Small intestine (tissue), 7 donors: ENCODE measurements around the gene NIBAN1. TPM values are rescaled to one million over a fixed set of nuclear protein-coding genes. Genes with fewer than 3 reads are reported as not detected.
"Not testable (repeated sequence)": the region's sequence is repeated elsewhere in the genome, so short reads cannot be mapped to it uniquely, and the experiment has no call there.

Source experiments
- DNase-seq, 2 donors: peaks; one replicate each; pipeline versions ENCODE4 v3.0.0 to v3.0.0-alpha.2; 2013
- FAIRE-seq: peaks from 2 replicates; lab custom pipeline; 2012; peaks lifted over from hg19 to GRCh38; lab: Jason Lieb, UNC
- H3K27ac ChIP-seq, 3 donors: one replicate each; pipeline ENCODE4 v1.5.1; 2013; ENCODE audit warnings: low read length in 2 of 3, mild to moderate bottlenecking in 2 of 3, control low read depth in 1 of 3, inconsistent platforms in 1 of 3, low read depth in 1 of 3, moderate library complexity in 1 of 3
- H3K27me3 ChIP-seq, 3 donors: one replicate each; pipeline ENCODE4 v1.6.1; 2013; ENCODE audit warnings: low read length in 3 of 3, inconsistent platforms in 1 of 3; ENCODE audit not compliant: control insufficient read depth in 3 of 3, insufficient read depth in 3 of 3
- H3K36me3 ChIP-seq, 3 donors: one replicate each; pipeline ENCODE4 v1.6.1; 2013; ENCODE audit warnings: low read length in 3 of 3, inconsistent platforms in 1 of 3, low read depth in 1 of 3, mild to moderate bottlenecking in 1 of 3, moderate library complexity in 1 of 3; ENCODE audit not compliant: control insufficient read depth in 3 of 3, insufficient read depth in 2 of 3
- H3K4me1 ChIP-seq, 3 donors: one replicate each; pipeline ENCODE4 v1.6.1; 2013; ENCODE audit warnings: low read length in 2 of 3, inconsistent platforms in 1 of 3, low read depth in 1 of 3, mild to moderate bottlenecking in 1 of 3, moderate library complexity in 1 of 3; ENCODE audit not compliant: control insufficient read depth in 3 of 3, insufficient read depth in 2 of 3
- H3K4me3 ChIP-seq, 3 donors: one replicate each; pipeline ENCODE4 v1.5.1; 2013; ENCODE audit warnings: low read length in 3 of 3, control low read depth in 1 of 3, inconsistent platforms in 1 of 3, low read depth in 1 of 3, mild to moderate bottlenecking in 1 of 3, moderate library complexity in 1 of 3
- H3K9me3 ChIP-seq, 2 donors: one replicate each; pipeline ENCODE4 v1.6.1; 2013; ENCODE audit warnings: low read depth in 1 of 2, low read length in 1 of 2; ENCODE audit not compliant: control insufficient read depth in 2 of 2, insufficient read depth in 1 of 2
- WGBS, 3 donors: extraction: QIAGEN DNeasy Blood & Tissue Kit; methylation state at CpG; one replicate each; pipeline ENCODE4 v1.1.7; 2013; 5-methylcytosine and 5-hydroxymethylcytosine counted together
- polyA plus RNA-seq, 4 donors: library from polyadenylated mRNA; stranded (reverse) in 3 of 4; unstranded in 1 of 4; fragments of 200-250 nt in 3 of 4; fragments of 120-200 nt in 1 of 4; gene quantifications; one replicate each; pipeline versions ENCODE4 v1.2.1 to v1.2.3, GENCODE V29; 2013
- donor health status: healthy with polysubstance abuse.
- donor health status: control.
- donor health status: control.
- donor health status: Bipolar disorder and iron deficiency.
- donor health status: healthy.

Gene NIBAN1
- polyA plus RNA-seq, 4 donors = 1.1 to 8.4 (median 2.5) TPM

DNA sequence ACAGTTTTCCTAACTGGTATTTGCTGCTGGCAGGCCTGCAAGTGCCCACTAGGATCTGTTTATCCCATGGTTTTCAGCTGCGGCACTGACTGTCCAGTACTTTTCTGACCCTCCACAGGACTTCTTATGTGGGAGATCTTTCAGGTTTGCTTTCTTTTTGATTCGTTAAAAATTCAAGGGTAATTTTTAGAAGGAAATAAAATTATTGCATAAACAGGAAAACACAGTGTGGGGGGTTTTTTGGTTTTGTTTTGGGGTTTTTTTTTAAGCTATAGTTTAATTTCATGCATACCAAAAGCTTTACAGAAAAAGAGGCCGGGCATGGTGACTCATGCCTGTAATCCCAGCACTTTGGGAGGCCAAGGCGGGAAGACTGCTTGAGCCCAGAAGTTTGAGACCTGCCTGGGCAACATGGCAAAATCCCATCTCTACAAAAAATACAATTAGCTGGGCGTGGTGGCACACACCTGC lies 3.6 kb downstream of the NIBAN1 start:
- FAIRE-seq = no peak
- no peaks in the 10 kb centered on the region for H3K36me3 ChIP-seq
- peaks cover 0 to 5% (median 3%) of the 10 kb centered on the region in 3 donors for H3K4me1 ChIP-seq
- H3K4me3 ChIP-seq = no peak overlapping the region
- no peak for DNase-seq
- H3K27ac ChIP-seq = no peak overlapping the region
- WGBS, 3 donors = 61 to 68% (median 65%) methylated on average over 5 of the region's 5 CpGs
- H3K27me3 ChIP-seq = peaks cover 0 to 25% (median 0%) of the 10 kb centered on the region in 3 donors
- H3K9me3 ChIP-seq = no peaks in the 10 kb centered on the region

DNA sequence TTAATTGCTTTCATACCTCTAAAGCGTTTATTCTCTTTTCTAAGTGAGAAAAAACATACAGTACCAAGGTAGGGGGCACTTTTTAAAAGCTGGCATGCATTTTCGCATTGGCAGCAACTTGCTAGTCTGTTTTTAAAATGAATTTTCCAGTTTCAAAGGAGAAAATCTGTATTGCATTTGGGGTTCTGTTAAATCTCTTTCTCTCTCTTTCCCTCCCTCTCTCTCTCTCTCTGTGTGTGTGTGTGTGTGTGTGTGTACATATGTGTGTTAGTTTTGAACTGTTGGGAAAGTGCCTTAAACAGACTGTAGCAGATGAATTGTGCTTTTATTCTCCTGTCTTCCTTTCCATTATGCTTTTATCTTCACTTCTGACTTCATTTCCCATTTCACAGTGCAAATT lies 7.3 kb downstream of the NIBAN1 start:
- DNase-seq = no peak
- 92 to 97% (median 94%) methylated on average over 2 of the region's 2 CpGs for WGBS, 3 donors
- H3K9me3 ChIP-seq = no peaks in the 10 kb centered on the region
- no peak overlapping the region for H3K4me3 ChIP-seq
- H3K27me3 ChIP-seq = peaks cover 0 to 4% (median 0%) of the 10 kb centered on the region in 3 donors
- no peak overlapping the region for H3K27ac ChIP-seq
- FAIRE-seq = no peak
- no peaks in the 10 kb centered on the region for H3K4me1 ChIP-seq
- H3K36me3 ChIP-seq = no peaks in the 10 kb centered on the region

DNA sequence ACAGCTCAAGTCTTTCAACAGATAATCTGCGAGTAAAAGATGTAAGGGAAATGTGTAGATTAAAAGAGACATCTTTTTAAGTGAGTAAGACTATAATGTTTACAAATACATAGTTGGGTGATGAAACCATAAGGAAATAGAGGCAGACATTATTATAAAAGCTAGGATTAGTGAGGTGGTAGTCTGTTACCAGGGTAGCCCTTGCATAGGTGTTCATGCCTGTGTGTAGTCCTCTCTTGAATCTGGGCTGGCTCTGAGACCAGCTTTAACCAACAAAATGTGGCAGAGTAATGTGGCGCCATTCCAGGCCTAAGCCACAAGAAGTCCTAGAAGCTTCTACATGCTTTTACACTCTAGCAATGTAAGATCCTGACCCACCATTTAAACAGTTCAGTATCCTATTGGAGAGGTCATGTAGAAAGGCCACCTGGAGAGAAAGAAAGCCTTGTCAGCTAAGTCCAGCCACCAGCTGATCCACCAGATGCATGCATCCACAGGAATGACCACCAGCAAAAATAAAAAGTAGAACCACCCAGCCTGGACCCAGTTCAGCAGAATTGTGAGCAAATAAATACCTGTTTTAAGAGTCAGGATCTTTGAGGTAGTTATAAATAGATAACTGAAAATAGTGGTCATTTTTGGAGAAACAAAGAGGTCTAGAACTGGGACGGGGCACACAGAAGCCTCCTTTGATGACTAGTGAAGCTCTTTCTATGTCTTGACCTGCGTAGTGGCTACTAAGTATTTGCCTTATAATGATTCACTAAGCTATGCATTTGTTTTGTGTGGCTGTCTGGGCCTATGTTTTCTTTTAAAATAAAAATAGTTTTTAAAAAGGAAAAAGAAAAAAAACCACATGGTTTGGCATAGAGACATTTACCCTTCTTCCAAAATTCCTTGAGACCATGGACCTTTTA lies 8.1 kb downstream of the NIBAN1 start:
- H3K4me1 ChIP-seq = no peaks in the 10 kb centered on the region
- WGBS, 3 donors = 75 to 81% (median 75%) methylated on average over 4 of the region's 4 CpGs
- FAIRE-seq (no peak), DNase-seq (no peak)
- H3K4me3 ChIP-seq = no peak overlapping the region
- H3K36me3 ChIP-seq = no peaks in the 10 kb centered on the region
- H3K27ac ChIP-seq = no peak overlapping the region
- H3K9me3 ChIP-seq = no peaks in the 10 kb centered on the region
- H3K27me3 ChIP-seq = peaks cover 0 to 4% (median 0%) of the 10 kb centered on the region in 3 donors

DNA sequence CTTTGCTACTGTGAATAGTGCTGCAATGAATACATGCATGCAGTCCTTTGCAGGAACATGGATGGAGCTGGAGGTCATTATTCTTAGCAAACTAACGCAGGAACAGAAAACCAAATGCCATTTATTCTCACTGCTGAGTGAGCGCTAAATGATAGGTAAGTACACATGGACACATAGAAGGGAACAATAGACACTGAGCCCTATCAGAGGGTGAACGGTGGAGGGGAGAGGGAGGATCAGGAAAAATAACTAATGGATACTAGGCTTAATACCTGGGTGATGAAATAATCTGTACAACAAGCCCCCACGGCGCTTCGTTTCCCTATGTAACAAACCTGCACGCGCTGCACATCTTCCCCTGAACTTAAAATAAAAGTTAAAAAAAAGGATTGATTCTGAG lies 8.9 kb downstream of the NIBAN1 start:
- DNase-seq (no peak), FAIRE-seq (no peak)
- H3K36me3 ChIP-seq = no peaks in the 10 kb centered on the region
- no peaks in the 10 kb centered on the region for H3K4me1 ChIP-seq
- H3K27ac ChIP-seq = no peak overlapping the region
- no peaks in the 10 kb centered on the region for H3K9me3 ChIP-seq
- H3K27me3 ChIP-seq = peaks cover 0 to 4% (median 0%) of the 10 kb centered on the region in 3 donors
- no peak overlapping the region for H3K4me3 ChIP-seq
- 93 to 97% (median 94%) methylated on average over 8 of the region's 8 CpGs for WGBS, 3 donors

DNA sequence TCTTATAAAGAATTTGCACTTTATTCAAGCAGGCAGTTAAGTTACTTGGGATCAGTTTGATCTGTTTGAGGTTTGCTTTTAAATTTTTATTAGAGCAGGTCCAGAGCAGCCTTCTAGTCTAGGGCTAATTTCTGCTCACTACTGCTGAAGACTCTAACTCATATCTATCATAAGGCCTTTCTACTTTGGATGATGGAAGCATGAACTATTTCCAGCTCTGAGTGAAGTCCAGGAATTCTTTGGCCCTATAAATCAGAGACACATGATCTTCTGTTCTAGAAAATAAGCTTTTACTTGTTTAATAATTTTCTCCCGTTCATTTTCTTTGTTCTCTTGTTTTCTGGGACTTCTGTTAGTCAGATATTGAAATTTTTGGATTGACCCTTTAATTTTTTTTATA lies 14.7 kb downstream of the NIBAN1 start:
- H3K27me3 ChIP-seq = no peaks in the 10 kb centered on the region
- WGBS, 3 donors = 68 to 87% (median 83%) methylated on average over 1 of the region's 1 CpG
- H3K4me1 ChIP-seq = peaks cover 0 to 3% (median 0%) of the 10 kb centered on the region in 3 donors
- no peaks in the 10 kb centered on the region for H3K9me3 ChIP-seq
- FAIRE-seq = no peak
- peak in 1 of 2 donors; percentile 19 for DNase-seq
- no peak overlapping the region for H3K27ac ChIP-seq
- H3K36me3 ChIP-seq = no peaks in the 10 kb centered on the region
- no peak overlapping the region for H3K4me3 ChIP-seq

DNA sequence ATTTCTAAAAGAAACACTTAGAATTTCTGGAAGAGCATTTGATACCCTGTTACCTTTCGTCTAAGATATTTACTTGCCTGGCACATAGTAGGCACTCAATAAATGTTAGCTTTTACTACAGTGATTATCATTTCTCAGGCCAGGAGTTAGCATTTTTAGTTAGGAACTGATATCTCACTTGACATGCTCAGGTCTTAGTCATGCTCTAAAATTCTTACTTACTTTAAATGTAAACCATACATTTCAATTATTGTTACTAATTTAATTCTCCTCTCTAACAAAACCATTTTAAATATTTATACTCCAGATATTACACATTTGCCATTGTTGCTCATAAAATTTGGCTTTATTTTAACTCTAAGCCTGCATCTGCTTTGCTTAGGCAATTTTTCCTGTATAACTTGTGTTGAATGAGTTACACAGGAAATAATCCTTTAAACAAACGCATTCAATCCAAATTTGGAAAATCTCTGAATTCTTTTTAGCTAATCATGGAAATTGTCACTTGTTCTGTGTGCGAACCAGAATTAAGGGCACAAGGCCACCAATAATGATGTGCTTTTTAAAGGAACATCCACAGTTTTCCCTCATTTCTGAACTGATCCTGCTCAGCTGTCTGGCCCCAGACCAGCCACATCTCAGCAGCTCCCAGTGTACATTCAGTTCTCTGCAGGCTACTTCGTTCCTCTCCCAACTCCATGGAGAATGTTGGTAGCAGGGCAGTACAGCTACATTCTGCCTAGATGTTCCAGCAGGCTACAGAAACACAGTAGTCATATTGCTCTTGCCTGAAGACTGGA lies 15.6 kb downstream of the NIBAN1 start:
- H3K36me3 ChIP-seq = no peaks in the 10 kb centered on the region
- H3K4me1 ChIP-seq = peaks cover 0 to 5% (median 0%) of the 10 kb centered on the region in 3 donors
- H3K9me3 ChIP-seq = no peaks in the 10 kb centered on the region
- no peak for DNase-seq
- WGBS, 3 donors = 65 to 91% (median 83%) methylated on average over 4 of the region's 4 CpGs
- FAIRE-seq = no peak
- H3K27me3 ChIP-seq = no peaks in the 10 kb centered on the region
- H3K27ac ChIP-seq = peak overlapping the region in 1 of 3 donors; percentile 11
- no peak overlapping the region for H3K4me3 ChIP-seq

DNA sequence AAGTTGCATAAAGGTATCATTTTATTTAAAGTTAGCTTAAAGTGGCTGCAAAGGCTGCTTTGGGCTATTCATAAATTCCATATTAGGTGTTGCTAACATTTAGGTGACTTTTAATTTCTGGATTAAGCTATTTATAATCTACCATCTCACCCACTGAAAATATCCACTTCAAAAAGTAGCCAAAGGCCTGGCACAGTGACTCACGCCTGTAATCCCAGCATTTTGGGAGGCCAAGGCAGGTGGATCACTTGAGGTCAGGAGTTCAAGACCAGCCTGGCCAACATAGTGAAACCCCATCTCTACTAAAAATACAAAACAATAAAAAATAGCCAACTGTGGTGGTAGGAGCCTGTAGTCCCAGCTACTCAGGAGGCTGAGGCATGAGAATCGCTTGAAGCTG lies 16.4 kb downstream of the NIBAN1 start:
- WGBS, 3 donors = 92 to 96% (median 96%) methylated on average over 2 of the region's 2 CpGs
- H3K4me1 ChIP-seq, FAIRE-seq: not testable (repeated sequence)

DNA sequence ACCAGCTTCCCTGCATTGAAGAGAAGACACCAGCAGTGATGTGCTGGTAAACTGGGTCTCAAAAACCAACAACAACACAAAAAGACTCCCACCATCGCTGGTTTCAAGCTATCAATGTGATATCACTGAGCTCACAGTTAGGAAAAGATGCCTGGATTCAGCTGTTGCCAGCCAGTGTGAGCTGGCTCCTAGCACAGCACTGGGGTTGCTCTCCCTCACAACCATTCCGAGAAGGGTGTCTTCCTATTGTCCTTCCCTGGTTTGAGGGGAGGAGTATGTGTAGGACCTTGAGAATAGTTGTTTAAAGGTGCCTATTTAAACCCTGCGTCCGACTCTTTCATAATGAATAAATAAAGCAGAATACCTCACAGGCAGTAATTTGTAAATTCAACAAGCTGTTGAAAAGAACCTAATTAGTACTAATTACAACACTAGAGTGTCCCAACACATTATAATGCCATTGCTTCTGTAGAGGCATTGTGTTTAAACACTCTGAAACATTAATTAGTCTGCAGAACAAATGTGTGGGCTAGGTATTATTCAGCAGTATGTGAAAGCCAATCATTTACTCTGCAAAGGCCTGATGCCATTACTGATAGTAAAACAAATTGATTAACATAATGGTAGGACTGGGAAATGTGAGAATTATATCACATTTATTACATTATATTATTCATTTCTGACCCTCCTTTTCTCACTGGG lies 17.2 kb downstream of the NIBAN1 start:
- FAIRE-seq = no peak
- DNase-seq = no peak
- Histone ChIP-seq H3K4me3 (no peak overlapping the region), H3K36me3 (no peaks in the 10 kb centered on the region), H3K27me3 (no peaks in the 10 kb centered on the region), H3K27ac (no peak overlapping the region), H3K4me1 (peaks cover 0 to 5% (median 0%) of the 10 kb centered on the region in 3 donors), H3K9me3 (no peaks in the 10 kb centered on the region)
- 90 to 94% (median 93%) methylated on average over 4 of the region's 4 CpGs for WGBS, 3 donors

More for the DNA sequence above, 16.4 kb downstream of the NIBAN1 start:
- H3K27ac ChIP-seq, DNase-seq, H3K36me3 ChIP-seq, H3K4me3 ChIP-seq, H3K27me3 ChIP-seq, H3K9me3 ChIP-seq: not testable (repeated sequence)
